ENCODE measurements around the gene IFNA13. TPM values are rescaled to one million over a fixed set of nuclear protein-coding genes. Genes with fewer than 3 reads are reported as not detected.
"Not testable (repeated sequence)": the region's sequence is repeated elsewhere in the genome, so short reads cannot be mapped to it uniquely, and the experiment has no call there.

The IFNA13 gene
- total RNA-seq, 2 donors from 2014 or later, result not detected

DNA sequence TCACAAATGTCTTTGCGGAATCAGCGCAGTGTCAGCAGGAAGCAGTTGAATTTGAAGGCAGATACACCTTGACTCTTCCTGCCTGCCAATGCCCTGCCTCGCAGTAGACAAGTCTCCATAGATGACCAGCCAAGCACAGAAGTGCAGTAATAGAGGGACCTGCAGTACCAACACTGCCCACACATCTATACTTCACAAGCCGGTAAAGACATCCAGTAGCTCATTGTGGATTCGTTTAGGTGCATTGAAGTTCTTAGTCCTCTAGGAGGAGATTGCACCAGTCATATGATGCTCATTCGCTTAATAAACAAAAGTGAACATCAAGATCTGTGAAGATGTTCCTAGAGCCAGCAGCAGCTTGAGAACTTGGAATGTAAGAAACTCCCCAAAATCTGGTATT is 24.4 kb upstream of the IFNA13 start:
- DNase-seq, result no peak
- Mint-ChIP-seq H3K4me1 (ENCODE audit: low read depth) (peaks cover 9% of the 10 kb centered on the region), H3K27me3 (ENCODE audit: low read depth) (peaks cover 73% of the 10 kb centered on the region), H3K36me3 (ENCODE audit: insufficient read depth in 2 of 2) (no peaks in the 10 kb centered on the region), H3K9me3 (no peaks in the 10 kb centered on the region), H3K27ac (no peak overlapping the region), H3K4me3 (no peak overlapping the region)
- peak; percentile 68 to 72 for ATAC-seq (replicated peaks in 1 of 2)

DNA sequence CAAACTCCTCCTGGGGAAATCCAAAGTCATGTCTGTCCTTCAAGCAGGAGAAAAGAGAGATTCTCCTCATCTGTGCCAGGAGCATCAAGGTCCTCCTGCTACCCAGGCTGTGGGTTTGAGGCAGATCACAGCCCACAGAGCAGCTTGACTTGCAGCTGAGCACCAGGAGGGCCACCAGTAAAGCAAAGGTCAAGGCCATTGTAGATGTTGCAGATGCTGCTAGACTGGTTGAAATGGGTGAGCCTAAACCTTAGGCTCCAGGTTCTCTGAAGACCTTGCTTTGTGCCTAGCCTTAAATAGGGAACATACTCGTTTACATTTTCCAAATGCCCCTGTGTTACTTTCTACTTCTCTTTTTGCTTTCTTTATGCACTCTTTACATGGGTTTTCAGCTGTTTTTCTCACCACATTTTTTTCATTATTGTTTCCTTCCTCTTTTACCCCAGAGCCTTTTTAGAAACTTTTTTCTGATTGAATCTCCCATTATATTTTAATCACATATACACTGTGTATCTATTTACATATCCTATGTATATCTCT is 17.3 kb upstream of the IFNA13 start, which contains the start of gene IFNA2:
IFNA2 (minus strand) TSS at position 268 of the 540 bp plus-strand sequence; CDS start at position 199, 69 bp downstream.
- DNase-seq (no peak), ATAC-seq (replicated peaks in 1 of 2) (no peak)
- peaks cover 7% of the 10 kb centered on the region for H3K4me1 Mint-ChIP-seq (ENCODE audit: low read depth)
- H3K4me3 Mint-ChIP-seq, result no peak within 1 kb of the TSS
- H3K36me3 Mint-ChIP-seq (ENCODE audit: insufficient read depth in 2 of 2), result no peaks in the 10 kb centered on the region
- H3K27me3 Mint-ChIP-seq (ENCODE audit: low read depth), result peaks cover 39% of the 10 kb centered on the region
- H3K9me3 Mint-ChIP-seq, result no peaks in the 10 kb centered on the region
- no peak within 1 kb of the TSS for H3K27ac Mint-ChIP-seq

- Mint-ChIP-seq H3K9me3 (no peaks in the 10 kb centered on the region), H3K27me3 (ENCODE audit: low read depth) (peaks cover 41% of the 10 kb centered on the region), H3K27ac (no peak overlapping the region), H3K36me3 (ENCODE audit: insufficient read depth in 2 of 2) (no peaks in the 10 kb centered on the region), H3K4me1 (ENCODE audit: low read depth) (peaks cover 11% of the 10 kb centered on the region), H3K4me3 (peak overlapping the region in 1 of 2 donors; percentile 10)
- DNase-seq, result no peak
- ATAC-seq (replicated peaks in 1 of 2), result no peak
Observed at GRCh38 chr9:21383627-21384026, 15.8 kb upstream of the IFNA13 start.

- Mint-ChIP-seq H3K4me1 (ENCODE audit: low read depth) (peaks cover 11% of the 10 kb centered on the region), H3K4me3 (peak overlapping the region; percentile 34 to 48), H3K27ac (no peak overlapping the region), H3K36me3 (ENCODE audit: insufficient read depth in 2 of 2) (no peaks in the 10 kb centered on the region), H3K27me3 (ENCODE audit: low read depth) (peaks cover 38% of the 10 kb centered on the region), H3K9me3 (no peaks in the 10 kb centered on the region)
- ATAC-seq (replicated peaks in 1 of 2), result peak; percentile 88 to 92
- DNase-seq, result peak; percentile 10 to 19
Observed at GRCh38 chr9:21381448-21382339, 13.8 kb upstream of the IFNA13 start.

- not testable (repeated sequence) for H3K27ac Mint-ChIP-seq; DNase-seq; H3K4me3 Mint-ChIP-seq; H3K36me3 Mint-ChIP-seq (ENCODE audit: insufficient read depth in 2 of 2); ATAC-seq (replicated peaks in 1 of 2); H3K9me3 Mint-ChIP-seq; H3K4me1 Mint-ChIP-seq (ENCODE audit: low read depth)
- H3K27me3 Mint-ChIP-seq (ENCODE audit: low read depth), result peaks cover 26% of the 10 kb centered on the region
Observed at GRCh38 chr9:21371467-21371866, 3.6 kb upstream of the IFNA13 start.

GRCh38 chr9:21367169-21367568 is 688 bp downstream of the IFNA13 start:
- H3K36me3 Mint-ChIP-seq (ENCODE audit: insufficient read depth in 2 of 2); H3K27ac Mint-ChIP-seq; DNase-seq; H3K4me1 Mint-ChIP-seq (ENCODE audit: low read depth); ATAC-seq (replicated peaks in 1 of 2); H3K9me3 Mint-ChIP-seq; H3K4me3 Mint-ChIP-seq: not testable (repeated sequence)
- peaks cover 27% of the 10 kb centered on the region for H3K27me3 Mint-ChIP-seq (ENCODE audit: low read depth)

GRCh38 chr9:21362287-21362686 is 5.6 kb downstream of the IFNA13 start:
- no peak for DNase-seq
- H3K36me3 Mint-ChIP-seq (ENCODE audit: insufficient read depth in 2 of 2), result peaks cover 0 to under 1% of the 10 kb centered on the region in 2 donors
- peaks cover 17% of the 10 kb centered on the region for H3K4me1 Mint-ChIP-seq (ENCODE audit: low read depth)
- peaks cover 31% of the 10 kb centered on the region for H3K27me3 Mint-ChIP-seq (ENCODE audit: low read depth)
- ATAC-seq (replicated peaks in 1 of 2), result no peak
- no peak overlapping the region for H3K27ac Mint-ChIP-seq
- no peak overlapping the region for H3K4me3 Mint-ChIP-seq
- no peaks in the 10 kb centered on the region for H3K9me3 Mint-ChIP-seq

DNA sequence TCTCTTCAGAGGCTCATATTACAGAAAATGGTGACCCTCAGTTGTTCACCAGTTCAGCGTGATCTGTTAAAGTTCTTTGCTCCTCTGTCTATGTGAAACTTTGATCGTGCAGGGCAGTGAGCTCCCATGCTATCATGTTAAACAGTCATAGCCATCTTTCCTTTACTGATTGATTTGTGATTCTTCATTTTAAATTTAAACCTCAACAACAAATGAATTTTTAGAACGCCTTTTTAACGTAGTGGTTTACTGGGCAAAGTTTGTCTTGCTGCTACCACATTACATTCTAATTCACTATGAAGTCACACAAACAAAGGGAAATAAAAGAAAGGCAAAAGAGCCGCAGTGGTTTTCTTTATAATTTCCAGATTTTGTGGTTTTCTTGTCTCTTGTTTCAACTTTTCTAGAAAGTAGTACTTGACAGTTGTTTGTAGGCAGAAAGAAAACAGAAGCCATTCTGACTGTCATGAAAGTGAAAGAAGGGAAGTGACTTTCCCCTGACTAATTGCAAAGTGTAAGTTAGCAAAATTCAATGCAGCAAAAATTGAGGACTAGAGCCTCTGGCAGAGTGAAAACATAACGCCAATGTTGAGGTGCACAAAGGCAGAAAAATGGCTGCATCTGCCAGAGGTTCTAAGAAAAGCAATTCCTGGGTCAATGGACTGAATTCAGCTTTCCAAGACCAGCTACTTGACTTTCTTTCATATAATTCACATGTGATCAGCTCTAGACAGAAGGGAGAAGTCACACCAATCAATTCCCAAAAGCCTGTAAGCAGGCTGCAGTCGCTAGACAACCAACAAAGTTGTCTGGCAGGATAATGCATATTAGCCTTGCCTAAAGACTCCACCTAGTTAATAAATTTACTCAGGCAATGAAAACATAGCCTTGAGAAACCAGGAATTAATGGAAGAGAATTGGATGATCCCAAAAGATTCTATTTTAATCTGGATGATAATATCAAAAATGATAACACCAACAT is 10.1 kb downstream of the IFNA13 start:
- Mint-ChIP-seq H3K9me3 (peaks cover 5 to 6% of the 10 kb centered on the region in 2 donors), H3K36me3 (ENCODE audit: insufficient read depth in 2 of 2) (peaks cover 6 to 9% of the 10 kb centered on the region in 2 donors), H3K27ac (peak overlapping the region; percentile 83), H3K27me3 (ENCODE audit: low read depth) (peaks cover 37% of the 10 kb centered on the region), H3K4me1 (ENCODE audit: low read depth) (peaks cover 21% of the 10 kb centered on the region), H3K4me3 (peak overlapping the region; percentile 74 to 77)
- DNase-seq, result peak; percentile 14 to 16
- peak; percentile 91 for ATAC-seq (replicated peaks in 1 of 2)

GRCh38 chr9:21350787-21351186 is 17.1 kb downstream of the IFNA13 start, which contains the start of gene IFNA6:
TSS of gene IFNA6 (minus strand) at chr9:21350887. CDS start at chr9:21350887, 0 bp downstream.
- H3K27me3 Mint-ChIP-seq (ENCODE audit: low read depth), result peaks cover 46% of the 10 kb centered on the region
- ATAC-seq (replicated peaks in 1 of 2) (no peak), DNase-seq (no peak)
- H3K36me3 Mint-ChIP-seq (ENCODE audit: insufficient read depth in 2 of 2), result peaks cover 6 to 8% of the 10 kb centered on the region in 2 donors
- no peaks in the 10 kb centered on the region for H3K4me1 Mint-ChIP-seq (ENCODE audit: low read depth)
- peaks cover 5 to 6% of the 10 kb centered on the region in 2 donors for H3K9me3 Mint-ChIP-seq
- no peak within 1 kb of the TSS for H3K4me3 Mint-ChIP-seq
- no peak within 1 kb of the TSS for H3K27ac Mint-ChIP-seq

GRCh38 chr9:21348430-21348970 is 19.4 kb downstream of the IFNA13 start:
- DNase-seq, result no peak
- H3K27ac Mint-ChIP-seq, result no peak overlapping the region
- no peaks in the 10 kb centered on the region for H3K4me1 Mint-ChIP-seq (ENCODE audit: low read depth)
- no peak overlapping the region for H3K4me3 Mint-ChIP-seq
- no peak for ATAC-seq (replicated peaks in 1 of 2)
- peaks cover 0 to 3% of the 10 kb centered on the region in 2 donors for H3K9me3 Mint-ChIP-seq
- peaks cover 39% of the 10 kb centered on the region for H3K27me3 Mint-ChIP-seq (ENCODE audit: low read depth)
- H3K36me3 Mint-ChIP-seq (ENCODE audit: insufficient read depth in 2 of 2), result peaks cover 5 to 7% of the 10 kb centered on the region in 2 donors

DNA sequence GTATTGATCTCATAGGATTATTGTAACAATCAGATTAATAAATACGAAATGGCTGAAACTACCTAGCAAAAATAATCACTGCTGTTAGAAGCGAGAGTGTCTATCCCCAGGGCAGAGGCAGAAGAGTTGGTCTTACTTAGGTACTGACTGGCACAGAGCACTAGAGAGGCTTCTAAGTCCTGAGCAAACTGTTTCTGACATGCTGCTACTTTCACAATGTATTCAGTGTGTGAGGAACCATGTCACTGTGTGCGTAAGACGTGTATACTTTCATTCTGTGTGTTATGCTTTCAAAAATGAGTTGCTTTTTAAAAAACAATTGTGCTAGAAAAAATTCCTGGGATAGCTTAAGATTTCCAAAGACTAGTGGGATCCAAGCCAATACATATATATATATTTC is 27.1 kb downstream of the IFNA13 start:
- peaks cover 11% of the 10 kb centered on the region for H3K4me1 Mint-ChIP-seq (ENCODE audit: low read depth)
- peaks cover 0 to 3% of the 10 kb centered on the region in 2 donors for H3K9me3 Mint-ChIP-seq
- H3K4me3 Mint-ChIP-seq, result no peak overlapping the region
- ATAC-seq (replicated peaks in 1 of 2) (no peak), DNase-seq (no peak)
- H3K27ac Mint-ChIP-seq, result no peak overlapping the region
- peaks cover 5 to 7% of the 10 kb centered on the region in 2 donors for H3K36me3 Mint-ChIP-seq (ENCODE audit: insufficient read depth in 2 of 2)
- H3K27me3 Mint-ChIP-seq (ENCODE audit: low read depth), result peaks cover 46% of the 10 kb centered on the region

DNA sequence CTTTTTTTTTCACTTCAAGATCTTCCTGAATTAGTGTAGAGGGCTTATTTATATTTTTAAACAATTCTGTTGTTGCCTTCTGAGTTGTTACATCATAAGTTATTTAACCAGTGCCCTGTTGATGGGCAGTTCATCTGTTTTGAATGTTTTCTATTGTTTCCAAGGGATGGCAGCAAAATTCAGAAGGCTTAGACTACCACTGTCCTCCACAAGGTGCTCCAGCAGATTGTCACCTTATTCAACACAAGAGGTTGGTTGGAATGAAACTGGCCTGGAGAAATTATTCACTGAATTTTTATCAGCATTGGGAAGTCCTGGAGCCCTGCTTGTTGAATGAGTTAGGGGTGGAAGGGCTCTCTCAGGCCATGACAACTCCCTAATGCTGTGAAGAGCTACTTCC is 31.4 kb downstream of the IFNA13 start:
- H3K27me3 Mint-ChIP-seq (ENCODE audit: low read depth), result peaks cover 13% of the 10 kb centered on the region
- DNase-seq (no peak), ATAC-seq (replicated peaks in 1 of 2) (no peak)
- H3K9me3 Mint-ChIP-seq, result no peaks in the 10 kb centered on the region
- peaks cover 43% of the 10 kb centered on the region for H3K4me1 Mint-ChIP-seq (ENCODE audit: low read depth)
- peak overlapping the region; percentile 87 for H3K27ac Mint-ChIP-seq
- peaks cover 0 to 4% of the 10 kb centered on the region in 2 donors for H3K36me3 Mint-ChIP-seq (ENCODE audit: insufficient read depth in 2 of 2)
- peak overlapping the region; percentile 89 to 99 for H3K4me3 Mint-ChIP-seq

All from activated T-cell treated with anti-CD3 and anti-CD28 coated beads, Interleukin-2, amount 50 U/mL, for 72 hours (primary cell).